Anterior cingulate cortex (tissue), 58 donors: Measurements from ENCODE around the gene NFYB.
A peak's percentile ranks its signal among the peaks of the same experiment; 100 is the strongest.
"Not testable (repeated sequence)": the region's sequence is repeated elsewhere in the genome, so short reads cannot be mapped to it uniquely, and the experiment has no call there.

Source experiments
- DNase-seq, 58 donors: peaks; one replicate each; lab custom pipeline; 2025; lab: John Stamatoyannopoulos, UW

Gene NFYB

DNA sequence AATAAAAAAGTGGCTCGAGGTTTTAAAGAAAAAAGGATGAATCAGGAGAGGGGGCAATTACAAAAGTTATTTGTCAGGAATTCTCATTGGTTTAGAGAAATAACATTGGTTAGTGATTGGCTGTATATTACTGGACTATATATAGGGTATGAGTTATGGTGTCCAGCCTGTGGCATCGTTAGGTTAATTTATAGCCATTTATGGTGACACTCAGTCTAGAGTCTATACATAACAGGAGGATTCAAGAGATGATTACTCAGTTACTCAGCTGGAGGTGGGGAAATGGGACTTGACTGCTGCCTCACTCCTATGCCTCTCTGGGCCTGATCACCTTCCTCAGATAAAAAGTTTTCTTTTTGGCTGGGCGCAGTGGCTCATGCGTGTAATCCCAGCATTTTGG, 25.6 kb upstream of the NFYB start:
- DNase-seq = no peak

DNA sequence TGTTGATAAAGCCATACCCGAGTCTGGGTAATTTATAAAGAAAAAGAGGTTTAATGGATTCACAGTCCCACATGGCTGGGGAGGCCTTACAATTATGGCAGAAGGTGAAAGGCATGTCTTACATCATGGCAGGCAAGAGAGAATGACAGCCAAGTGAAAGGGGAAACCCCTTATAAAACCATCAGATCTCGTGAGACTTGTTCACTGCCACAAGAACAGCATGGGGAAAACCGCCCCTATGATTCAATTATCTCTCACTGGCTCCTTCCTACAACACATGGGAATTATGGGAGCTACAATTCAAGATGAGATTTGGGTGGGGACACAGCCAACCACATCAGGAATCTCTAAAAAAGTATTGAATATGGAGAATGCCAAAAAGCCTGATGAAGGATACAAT, 25.0 kb upstream of the NFYB start:
- DNase-seq = not testable (repeated sequence)

DNA sequence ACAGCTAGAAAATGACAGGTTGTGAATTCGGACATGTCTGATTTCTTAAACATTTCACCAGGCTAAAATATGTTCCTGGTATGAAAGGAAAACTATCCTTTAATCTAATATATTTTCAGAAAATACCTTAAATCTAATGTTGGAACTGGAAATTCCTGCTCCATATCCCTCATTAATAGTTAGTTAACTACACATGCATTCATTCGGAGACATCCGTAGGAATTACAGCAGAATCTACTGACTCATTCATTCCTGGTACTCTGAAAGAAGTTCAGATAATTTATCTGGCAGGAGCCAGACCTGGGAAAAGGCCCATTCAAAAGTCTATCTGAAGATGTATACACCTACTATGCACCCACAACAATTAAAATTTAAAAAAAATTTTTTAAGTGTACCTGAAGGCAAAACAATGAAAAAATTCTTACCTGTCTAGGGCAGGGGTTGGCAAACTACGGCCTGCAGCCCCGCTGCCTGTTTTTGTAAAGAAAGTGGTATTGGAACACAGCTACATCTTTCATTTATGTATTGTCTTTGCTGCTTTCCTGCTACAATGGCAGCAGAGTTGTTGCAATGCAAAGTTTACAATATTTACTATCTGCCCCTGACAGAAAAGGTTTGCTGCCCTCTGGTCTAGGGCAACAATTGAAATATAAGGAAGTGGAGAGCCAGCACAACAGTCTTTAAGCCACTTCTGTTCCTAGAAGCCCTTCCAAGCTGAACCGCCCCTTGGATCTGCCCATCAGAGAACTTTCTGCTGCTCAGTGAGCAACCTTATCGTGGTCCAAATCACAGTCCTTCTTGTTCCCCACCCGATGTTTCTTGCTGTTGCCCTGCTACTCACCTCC, 17.9 kb upstream of the NFYB start:
- DNase-seq = no peak

DNA sequence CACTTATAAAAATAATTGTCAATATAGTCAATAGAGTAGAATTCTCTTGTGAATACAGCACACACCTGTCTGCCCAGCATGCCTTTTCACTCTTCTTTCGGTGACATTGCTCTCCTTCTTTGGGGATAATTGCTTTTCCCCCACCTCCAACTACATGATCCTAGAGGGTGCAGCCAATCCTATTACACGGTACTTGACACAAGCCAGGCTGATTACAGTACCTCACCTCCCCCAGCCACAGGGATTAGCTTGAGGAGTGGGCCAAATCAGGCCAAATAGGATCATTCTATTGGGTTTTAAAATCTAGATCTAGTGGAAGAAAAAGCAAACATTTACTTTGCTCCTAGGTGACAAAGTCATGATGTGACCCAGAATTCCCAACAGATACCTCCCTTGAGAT, 16.8 kb upstream of the NFYB start:
- DNase-seq = no peak

DNA sequence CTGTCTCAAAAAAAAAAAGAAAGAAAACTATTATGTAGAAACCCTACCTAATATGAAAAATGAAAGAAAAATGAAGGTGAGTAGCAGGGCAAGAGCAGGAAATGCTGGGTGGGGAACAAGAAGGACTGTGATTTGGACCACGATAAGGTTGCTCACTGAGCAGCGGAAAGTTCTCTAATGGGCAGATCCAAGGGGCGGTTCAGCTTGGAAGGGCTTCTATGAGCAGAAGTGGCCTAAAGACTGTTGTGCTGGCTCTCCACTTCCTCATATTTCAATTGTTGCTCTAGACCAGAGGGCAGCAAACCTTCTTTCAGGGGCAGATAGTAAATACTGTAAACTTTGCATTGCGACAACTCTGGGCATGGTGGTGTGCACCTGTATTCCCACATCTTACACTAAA, 16.3 kb upstream of the NFYB start:
- DNase-seq = no peak

DNA sequence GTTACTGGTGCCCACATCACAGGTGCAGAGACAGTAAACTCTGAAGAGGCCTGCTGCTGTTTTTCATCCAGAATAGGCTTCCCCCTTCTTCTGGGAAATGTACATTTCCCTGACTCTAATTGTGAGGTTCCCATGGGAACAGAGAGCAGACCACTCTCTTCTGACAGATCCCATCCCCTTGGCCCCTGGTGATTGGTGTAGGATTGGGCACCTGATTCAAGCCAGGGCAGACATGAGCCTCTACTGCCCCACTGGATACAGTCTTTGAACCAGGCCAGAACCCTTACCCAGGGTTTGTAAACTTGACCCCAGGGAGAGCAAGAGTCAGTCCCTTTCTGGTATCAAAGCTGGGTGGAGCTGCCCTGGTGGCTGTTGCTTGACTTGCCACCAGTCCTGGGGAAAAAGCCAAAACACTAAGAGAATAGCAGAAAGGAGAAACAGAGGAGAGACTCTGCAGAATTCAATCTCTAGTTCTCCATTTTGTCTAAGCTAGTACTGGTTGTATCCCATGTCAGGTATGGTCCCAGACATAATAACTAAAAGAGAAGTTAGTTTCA, 14.8 kb upstream of the NFYB start:
- DNase-seq = no peak

DNA sequence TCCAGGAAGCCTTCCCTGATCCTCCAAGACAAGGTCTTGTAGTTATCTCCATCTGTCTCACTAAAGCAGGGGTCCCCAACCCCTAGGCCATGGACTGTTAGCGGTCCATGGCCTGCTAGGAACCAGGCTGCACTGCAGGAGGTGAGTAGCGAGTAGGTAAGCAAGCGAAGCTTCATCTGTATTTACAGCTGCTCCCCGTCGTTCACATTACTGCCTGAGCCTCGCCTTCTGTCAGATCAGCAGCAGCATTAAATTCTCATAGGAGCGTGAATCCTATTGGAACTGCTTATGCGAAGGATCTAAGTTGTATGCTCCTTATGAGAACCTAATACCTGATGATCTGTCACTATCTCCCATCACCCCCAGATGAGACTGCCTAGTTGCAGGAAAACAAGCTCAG, 12.4 kb upstream of the NFYB start:
- no peak for DNase-seq

DNA sequence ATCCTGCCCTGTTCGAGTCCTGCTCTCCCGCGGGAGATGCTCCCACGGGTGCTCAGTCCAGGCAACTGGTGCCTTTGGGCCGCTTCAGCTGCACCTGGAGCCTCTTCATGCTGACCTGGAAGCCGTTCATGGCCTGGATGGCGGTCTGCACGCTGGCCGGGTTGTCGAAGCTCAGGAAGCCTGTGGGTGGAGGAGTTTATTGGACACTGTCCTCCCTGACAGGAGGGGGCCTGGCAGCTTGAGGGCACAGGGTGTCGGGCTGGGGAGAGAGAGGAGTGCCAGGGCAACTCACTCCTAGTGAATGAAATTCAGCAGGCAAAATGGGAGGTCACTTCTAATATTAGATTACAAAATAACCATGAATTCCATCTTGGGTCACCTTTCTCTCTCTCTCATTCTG, 9.3 kb upstream of the NFYB start:
- no peak for DNase-seq

DNA sequence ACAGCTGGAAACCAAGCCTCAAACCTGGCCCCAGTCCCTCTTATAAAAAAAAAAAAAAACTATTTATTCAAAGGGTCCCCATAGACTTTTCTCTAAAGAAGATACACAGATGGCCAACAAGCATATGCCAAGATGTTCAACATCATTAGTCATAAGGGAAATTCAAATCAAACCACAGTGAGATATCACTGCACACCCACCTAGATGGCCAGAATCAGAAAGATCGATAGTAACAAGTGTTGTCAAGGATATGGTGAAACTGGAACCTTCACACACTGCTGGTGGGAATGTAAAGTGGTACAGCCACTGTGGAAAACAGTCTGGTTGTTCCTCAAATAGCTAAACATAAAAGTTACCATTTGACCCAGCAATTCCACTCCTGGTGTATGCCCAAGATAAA, 5.9 kb upstream of the NFYB start:
- DNase-seq = no peak

DNA sequence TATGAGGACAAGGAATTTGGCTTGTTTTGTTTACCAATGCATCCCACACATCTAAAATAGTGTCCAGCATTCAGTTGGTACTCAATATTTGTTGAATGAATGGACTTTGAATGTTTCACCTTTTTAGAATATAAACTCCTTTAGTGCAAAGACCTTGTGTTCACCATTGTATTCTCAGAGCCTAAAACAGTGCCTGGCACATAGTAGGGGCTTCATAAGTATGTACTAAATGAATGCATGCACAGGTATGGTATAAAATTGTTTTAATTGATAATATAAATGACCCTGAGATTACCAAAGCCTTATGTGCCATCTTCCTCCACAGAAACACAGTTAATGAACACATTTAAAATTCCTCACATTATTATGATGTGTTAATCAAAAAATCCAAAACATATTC, 5.0 kb upstream of the NFYB start:
- no peak for DNase-seq

DNA sequence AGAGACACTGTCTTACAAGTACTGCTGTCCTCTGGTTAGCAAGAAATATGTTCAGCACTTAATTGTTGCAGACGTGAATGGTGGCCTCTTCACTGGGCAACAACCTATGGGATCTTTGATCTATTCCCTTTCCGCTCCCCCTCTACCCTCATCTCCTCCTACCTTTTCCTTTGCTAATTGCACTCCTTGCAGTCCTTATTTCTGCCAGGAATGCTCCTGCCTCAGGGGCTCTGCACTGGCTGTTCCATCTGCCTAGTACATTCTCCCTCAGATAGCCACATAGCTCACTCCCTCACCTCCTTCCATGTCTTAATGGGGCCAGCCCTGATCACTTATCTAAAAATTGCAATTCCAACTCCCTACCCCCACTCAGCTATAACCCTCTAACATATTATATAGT, 4.5 kb upstream of the NFYB start:
- DNase-seq = no peak

DNA sequence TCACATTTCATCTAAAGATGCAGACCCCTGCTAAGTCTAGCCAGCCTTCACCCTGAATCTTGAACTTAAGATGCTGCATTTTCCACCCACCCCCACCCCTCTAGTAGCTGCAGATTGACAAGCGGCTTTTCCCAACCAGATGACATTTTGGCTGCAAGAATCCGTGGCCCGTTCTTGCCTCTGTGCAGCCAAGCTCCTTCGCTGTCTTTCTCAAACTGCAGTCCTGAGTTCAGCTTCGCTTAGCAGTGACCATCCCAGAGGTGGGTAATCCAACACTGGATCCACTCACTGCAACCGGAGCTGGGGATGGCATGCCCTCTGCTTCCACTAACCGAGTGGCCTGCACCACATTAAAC, 765 bp upstream of the NFYB start:
- DNase-seq = peak in 21 of 58 donors; percentile 7 to 63 (median 39)

DNA sequence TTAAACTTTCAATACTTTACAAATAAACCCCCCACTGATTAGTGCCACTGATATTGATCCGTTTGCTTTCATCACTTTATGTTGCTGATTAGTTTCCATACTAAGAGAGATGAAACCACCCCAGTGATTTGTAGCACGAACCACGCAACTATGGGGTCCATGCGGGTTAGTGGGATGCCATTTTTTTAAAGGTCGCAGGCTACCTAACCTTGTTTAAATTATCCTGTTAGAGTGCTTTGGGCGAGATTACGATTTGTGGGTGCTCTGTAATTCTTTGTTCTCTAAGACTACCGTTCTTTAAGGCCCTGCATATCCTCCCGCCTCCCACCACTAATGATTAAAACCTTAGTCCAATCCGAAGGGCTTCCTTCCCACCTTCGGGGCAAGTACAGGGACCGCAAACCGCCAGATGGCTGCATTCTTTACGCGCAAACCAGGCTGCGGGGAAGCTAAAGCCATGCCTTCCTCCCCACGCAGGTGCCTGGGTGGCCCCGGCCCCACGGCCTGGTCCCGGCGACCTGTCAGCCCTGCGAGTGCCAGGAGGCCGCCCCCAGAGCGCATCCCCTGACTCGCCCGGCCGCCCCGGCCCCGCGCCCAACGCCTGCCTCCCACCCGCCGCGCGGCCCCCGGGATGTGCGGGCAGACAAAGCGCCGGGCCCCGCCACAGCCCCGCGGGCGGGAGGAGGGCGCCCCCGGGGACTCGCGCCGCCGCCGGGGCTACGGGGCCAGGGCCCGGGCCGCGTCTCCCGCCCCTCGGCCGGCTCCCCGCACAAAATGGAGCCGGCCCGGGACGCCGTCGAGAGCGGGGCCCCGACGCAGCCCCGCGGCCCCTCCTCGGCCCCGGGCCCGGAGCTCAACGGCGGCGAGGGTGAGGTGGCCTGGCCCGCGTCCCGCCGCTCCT, 759 bp downstream of the NFYB start:
- DNase-seq = peak in 33 of 58 donors; percentile 3 to 55 (median 20)

DNA sequence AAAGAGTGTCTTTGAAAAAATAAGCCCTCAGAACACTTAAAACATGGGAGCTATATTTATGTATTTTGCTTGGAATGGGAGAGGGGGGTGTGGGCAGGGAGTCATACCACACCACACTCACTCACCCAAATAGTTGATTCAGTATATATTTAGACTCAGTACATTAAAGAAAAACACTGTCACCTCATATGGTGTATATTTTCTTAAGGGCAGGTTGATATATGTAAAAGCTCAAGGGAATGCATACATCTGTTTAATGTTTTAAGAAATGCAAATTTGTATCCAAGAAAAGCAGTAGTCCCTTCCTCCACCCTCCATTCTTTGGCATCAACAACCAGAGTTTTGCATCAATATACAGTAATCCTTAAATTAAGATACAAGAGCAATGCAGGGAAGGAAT, 1.4 kb downstream of the NFYB start:
- peak in 1 of 58 donors; percentile 16 for DNase-seq

DNA sequence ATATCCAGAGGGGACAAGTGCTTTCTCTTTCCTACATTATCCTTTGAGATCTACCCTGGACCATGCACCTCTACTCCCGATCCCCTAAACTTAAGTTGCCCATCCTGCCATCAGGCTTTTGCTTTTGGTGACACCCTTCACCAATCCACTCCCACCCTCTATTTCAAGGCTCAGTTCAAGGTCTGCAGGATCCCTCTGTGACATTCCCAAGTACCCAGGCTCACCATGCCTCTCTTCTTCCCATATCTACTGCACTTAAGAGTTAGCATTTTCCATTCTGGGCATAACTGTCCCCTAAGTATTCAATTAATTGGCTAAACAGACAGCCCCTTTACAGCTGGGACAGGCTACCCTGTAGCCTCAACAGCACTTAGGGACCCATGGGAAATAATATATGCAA, 3.1 kb downstream of the NFYB start:
- DNase-seq = no peak

DNA sequence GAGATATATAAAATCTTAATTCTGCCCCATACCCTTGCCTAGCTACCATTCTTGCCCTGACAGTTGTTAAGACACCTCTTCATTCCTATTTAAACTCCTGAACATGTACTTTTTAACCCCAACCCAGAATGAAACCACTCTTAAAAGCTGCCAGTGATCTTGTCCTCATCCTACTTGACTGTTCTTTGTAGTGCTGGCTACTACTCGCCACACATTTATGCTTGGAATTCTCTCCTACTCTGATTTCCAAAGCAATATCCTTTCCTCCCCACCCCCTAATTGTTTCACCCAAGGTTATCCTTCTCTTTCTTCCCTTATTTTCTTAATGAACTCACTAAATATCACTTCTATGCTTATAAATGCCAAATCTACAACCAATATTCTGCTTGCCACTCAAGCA, 4.1 kb downstream of the NFYB start:
- DNase-seq = no peak

DNA sequence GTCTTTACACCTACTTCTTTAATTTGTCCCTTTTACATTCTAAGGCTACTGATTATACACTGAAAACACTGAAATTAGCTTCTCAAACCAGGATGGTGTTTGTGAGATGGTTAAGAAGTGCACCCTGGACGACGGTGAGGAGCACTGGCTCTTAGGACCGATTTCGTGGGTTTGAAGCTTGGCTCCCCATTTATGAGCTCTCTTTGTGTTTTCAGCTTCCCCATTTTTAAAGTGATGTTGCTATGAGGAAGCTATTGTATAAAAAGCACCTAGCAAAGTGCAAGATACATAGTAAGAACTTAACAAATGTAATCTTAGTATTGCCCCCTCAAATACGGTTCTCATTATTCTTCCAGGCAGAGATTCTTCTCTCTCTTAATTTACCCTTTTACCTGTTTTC, 4.7 kb downstream of the NFYB start:
- DNase-seq = no peak

DNA sequence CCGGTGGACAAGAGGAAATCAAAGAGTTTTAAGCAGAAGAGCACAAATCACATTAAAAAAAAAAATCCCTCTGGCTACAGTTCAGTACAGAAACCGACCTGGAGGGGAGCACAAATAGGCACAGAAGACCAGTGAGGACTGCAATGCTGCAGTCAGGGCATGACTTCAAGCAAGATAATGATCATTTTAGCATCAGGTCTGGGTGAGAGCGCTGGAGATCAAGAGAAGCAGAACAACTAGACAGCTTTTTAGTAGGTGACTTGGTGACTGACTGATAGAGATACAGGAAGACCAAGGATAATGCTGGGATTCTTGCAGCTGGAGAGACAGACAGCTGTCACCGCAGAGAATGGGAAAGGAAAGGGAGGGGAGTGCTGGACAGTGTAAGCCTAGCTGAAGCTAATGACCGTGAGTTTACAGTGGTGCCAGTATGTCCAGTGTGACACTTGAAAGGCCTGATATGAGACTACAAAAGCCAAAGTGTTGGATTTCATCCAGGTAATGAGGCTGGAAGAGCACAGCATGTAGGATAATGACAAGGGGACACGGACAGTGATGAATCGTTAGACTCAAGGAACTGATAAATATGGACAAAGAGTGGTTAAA, 5.6 kb downstream of the NFYB start:
- peak in 6 of 58 donors; percentile 2 to 14 (median 7) for DNase-seq

DNA sequence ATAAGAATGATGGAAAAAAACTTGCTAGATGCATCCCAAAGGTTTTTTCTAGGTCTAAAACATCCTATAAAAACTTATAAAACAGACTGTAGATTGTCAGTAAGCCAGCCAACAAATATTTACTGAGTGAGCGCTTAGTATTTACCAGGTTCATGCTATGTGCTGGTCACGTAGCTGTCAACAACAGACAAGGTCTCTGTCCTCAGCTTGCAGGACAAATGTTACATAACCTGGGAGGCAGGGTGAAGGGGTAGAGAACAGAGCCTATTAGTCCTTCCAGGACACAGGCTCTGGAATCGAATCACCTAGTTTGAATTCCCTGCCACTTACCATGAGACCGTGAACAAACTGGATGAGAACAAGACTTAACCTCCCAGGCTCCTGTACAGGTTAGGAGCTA, 6.4 kb downstream of the NFYB start:
- no peak for DNase-seq

DNA sequence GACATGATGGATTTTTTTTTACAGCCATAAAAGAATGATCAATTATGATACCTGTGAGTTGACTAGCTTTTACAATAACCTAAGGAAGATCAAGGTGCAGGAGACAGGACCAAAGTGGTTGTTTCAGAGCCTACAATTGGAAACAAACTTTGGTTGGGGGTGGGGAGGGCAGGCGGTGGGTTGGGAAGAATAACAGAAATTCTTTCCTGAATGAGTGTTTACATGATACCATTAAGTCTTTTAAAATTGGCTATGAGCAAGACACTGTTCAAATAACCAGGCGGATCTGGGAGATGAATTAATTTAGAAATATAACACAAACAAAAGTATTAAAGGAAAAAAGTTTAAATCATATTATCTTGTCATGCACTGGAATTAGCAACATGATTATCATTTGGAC, 7.2 kb downstream of the NFYB start:
- DNase-seq = no peak

DNA sequence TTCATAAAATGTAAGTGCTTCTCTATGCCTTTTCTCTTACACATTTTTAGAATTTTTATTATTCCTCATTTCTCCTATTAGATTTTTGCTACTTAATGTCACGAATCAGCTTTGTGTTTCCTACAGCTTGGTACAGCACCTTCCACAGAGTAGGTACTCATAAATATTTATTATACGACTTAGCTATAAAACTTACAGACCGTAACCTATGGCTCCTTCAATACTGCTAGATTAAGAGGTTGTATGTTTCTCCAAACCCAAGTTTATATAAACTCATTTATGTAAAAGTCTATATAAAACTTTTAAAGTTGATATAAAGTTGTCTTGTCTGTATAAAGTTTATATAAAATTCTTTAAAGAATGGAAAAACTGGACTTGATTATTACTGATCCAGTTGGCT, 11.5 kb downstream of the NFYB start:
- DNase-seq = no peak
